Activated naive CD8-positive, alpha-beta T cell treated with anti-CD3 and anti-CD28 coated beads for 36 hours (primary cell): ENCODE measurements around the gene GPS2. TPM values are rescaled to one million over a fixed set of nuclear protein-coding genes. Genes with fewer than 3 reads are reported as not detected.

Source experiments
- DNase-seq: peaks from one replicate; pipeline ENCODE4 v3.0.0; 2021
- H3K27ac Mint-ChIP-seq: one replicate; pipeline ENCODE4 v1.8.0; 2022; ENCODE audit warnings: mild to moderate bottlenecking, moderate library complexity, mixed read lengths
- H3K27me3 Mint-ChIP-seq: one replicate; pipeline ENCODE4 v1.8.0; 2022; ENCODE audit warnings: mild to moderate bottlenecking, mixed read lengths
- H3K36me3 Mint-ChIP-seq: one replicate; pipeline ENCODE4 v1.8.0; 2021; ENCODE audit warnings: mild to moderate bottlenecking, mixed read lengths
- H3K4me1 Mint-ChIP-seq: one replicate; pipeline ENCODE4 v1.8.0; 2021; ENCODE audit warnings: mixed read lengths
- H3K4me3 Mint-ChIP-seq: one replicate; pipeline ENCODE4 v1.8.0; 2022; ENCODE audit warnings: mild to moderate bottlenecking, moderate library complexity, mixed read lengths
- H3K9me3 Mint-ChIP-seq: one replicate; pipeline ENCODE4 v1.8.0; 2022; ENCODE audit warnings: mixed read lengths
- total RNA-seq, 2 experiments: library from RNA; stranded (reverse); gene quantifications; one replicate each; pipeline ENCODE4 v1.2.3, GENCODE V29; 2021

GPS2 gene
- total RNA-seq, 2 experiments from 2014 or later: 58.4 to 62.6 TPM

- Mint-ChIP-seq H3K27me3 (no peaks in the 10 kb centered on the region), H3K9me3 (no peaks in the 10 kb centered on the region), H3K4me3 (peak overlapping the region; percentile 76), H3K27ac (peak overlapping the region; percentile 90), H3K4me1 (peaks cover 34% of the 10 kb centered on the region), H3K36me3 (no peaks in the 10 kb centered on the region)
- DNase-seq: peak; percentile 97
Observed at GRCh38 chr17:7329374-7329996, 14.3 kb upstream of the GPS2 start.

DNA sequence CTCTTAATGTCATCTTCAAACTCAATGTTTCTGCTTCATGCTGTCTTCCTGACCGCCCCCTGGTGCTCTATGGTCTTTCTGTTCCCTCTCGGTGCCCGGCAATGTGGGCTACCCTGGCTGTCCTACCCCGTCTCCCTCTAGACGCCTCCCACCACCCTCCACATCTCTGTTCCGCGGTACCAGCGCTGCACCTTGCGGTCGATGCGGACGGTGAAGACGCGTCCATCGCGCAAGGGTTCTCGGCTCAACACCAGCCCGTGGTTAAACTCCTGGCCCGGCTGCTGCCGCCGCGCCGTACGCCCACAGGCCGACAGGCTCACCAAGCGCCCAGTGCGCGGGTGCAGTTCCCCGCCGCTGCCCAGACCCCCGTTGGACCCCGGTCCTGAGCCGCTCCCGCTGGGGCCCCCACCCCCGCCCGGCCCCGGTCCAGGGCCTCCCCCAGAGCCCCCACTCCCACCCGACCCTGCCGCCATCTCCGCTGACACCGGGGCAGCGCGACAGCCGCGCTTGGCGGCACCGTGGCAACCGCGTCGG lies 13.7 kb upstream of the GPS2 start, which contains the start of gene NEURL4:
Gene NEURL4, minus strand, starts transcription at position 496 of the 534 bp plus-strand sequence. Its CDS starts 23 bp downstream, at position 473.
- H3K9me3 Mint-ChIP-seq: no peaks in the 10 kb centered on the region
- peak within 1 kb of the TSS; percentile 86 for H3K4me3 Mint-ChIP-seq
- peaks cover 37% of the 10 kb centered on the region for H3K4me1 Mint-ChIP-seq
- H3K27me3 Mint-ChIP-seq: no peaks in the 10 kb centered on the region
- peaks cover 4% of the 10 kb centered on the region for H3K36me3 Mint-ChIP-seq
- DNase-seq: no peak
- peak within 1 kb of the TSS; percentile 90 for H3K27ac Mint-ChIP-seq

GRCh38 chr17:7328009-7328408 lies 12.8 kb upstream of the GPS2 start:
- Mint-ChIP-seq H3K27me3 (no peaks in the 10 kb centered on the region), H3K9me3 (no peaks in the 10 kb centered on the region), H3K4me1 (peaks cover 34% of the 10 kb centered on the region), H3K36me3 (peaks cover 4% of the 10 kb centered on the region), H3K27ac (peak overlapping the region; percentile 52), H3K4me3 (peak overlapping the region; percentile 86)
- no peak for DNase-seq

- Mint-ChIP-seq H3K4me3 (peak overlapping the region; percentile 55), H3K9me3 (no peaks in the 10 kb centered on the region), H3K27ac (no peak overlapping the region), H3K27me3 (no peaks in the 10 kb centered on the region), H3K36me3 (peaks cover 4% of the 10 kb centered on the region), H3K4me1 (peaks cover 30% of the 10 kb centered on the region)
- no peak for DNase-seq
Observed at GRCh38 chr17:7327501-7327900, 12.3 kb upstream of the GPS2 start.

GRCh38 chr17:7327056-7327455 lies 11.9 kb upstream of the GPS2 start:
- H3K36me3 Mint-ChIP-seq: peaks cover 4% of the 10 kb centered on the region
- H3K9me3 Mint-ChIP-seq: no peaks in the 10 kb centered on the region
- DNase-seq: no peak
- peak overlapping the region; percentile 55 for H3K4me3 Mint-ChIP-seq
- no peaks in the 10 kb centered on the region for H3K27me3 Mint-ChIP-seq
- no peak overlapping the region for H3K27ac Mint-ChIP-seq
- peaks cover 26% of the 10 kb centered on the region for H3K4me1 Mint-ChIP-seq

GRCh38 chr17:7326186-7326585 lies 11.0 kb upstream of the GPS2 start:
- Mint-ChIP-seq H3K27me3 (no peaks in the 10 kb centered on the region), H3K4me1 (peaks cover 24% of the 10 kb centered on the region), H3K27ac (no peak overlapping the region), H3K4me3 (no peak overlapping the region), H3K36me3 (peaks cover 4% of the 10 kb centered on the region), H3K9me3 (no peaks in the 10 kb centered on the region)
- DNase-seq: no peak

DNA sequence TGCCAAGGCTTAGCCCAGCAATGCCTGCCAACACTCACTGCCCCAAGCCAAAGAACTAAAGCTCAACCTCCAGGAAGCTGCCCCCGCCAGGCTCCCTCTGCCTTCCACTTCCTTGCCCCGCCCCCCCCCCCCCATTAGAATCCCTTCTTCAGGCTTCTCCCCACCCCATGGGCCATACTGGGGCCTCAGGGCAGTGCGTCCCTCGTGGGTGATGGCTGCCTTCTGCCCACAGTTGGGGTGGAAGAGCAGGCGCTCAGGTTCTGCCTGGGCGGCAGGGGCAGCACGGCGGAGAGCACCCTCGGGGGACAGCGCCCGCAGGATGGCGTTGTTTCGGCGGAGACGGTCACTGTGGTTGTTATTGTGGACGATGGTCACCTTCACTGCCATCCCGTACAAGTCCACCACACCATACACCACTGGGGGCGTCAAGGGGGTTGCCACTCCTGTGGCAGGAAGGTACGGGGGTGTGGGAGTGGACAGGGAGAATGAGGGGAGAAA lies 9.9 kb upstream of the GPS2 start:
- DNase-seq: no peak
- Mint-ChIP-seq H3K9me3 (no peaks in the 10 kb centered on the region), H3K4me1 (peaks cover 19% of the 10 kb centered on the region), H3K4me3 (no peak overlapping the region), H3K27ac (no peak overlapping the region), H3K36me3 (peaks cover 5% of the 10 kb centered on the region), H3K27me3 (no peaks in the 10 kb centered on the region)

DNA sequence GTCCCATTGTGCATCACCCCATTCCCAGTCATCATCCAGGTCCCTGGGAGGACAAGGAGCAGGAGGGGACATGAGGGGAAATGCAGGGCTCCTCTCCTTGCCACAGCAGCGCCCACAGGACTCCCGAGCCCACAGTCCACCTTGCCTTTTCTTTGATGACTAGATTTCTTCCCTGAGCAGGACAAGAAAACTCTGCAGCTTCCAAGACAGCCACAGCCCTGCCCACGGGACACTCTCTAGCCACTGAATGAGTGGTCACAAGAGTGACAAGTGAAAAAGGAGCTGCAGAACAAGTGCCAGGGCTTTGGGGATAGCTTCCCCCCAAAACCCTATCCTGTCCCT lies 9.2 kb upstream of the GPS2 start:
- Mint-ChIP-seq H3K27ac (no peak overlapping the region), H3K4me3 (no peak overlapping the region), H3K27me3 (no peaks in the 10 kb centered on the region), H3K4me1 (peaks cover 19% of the 10 kb centered on the region), H3K36me3 (peaks cover 5% of the 10 kb centered on the region), H3K9me3 (no peaks in the 10 kb centered on the region)
- DNase-seq: no peak

DNA sequence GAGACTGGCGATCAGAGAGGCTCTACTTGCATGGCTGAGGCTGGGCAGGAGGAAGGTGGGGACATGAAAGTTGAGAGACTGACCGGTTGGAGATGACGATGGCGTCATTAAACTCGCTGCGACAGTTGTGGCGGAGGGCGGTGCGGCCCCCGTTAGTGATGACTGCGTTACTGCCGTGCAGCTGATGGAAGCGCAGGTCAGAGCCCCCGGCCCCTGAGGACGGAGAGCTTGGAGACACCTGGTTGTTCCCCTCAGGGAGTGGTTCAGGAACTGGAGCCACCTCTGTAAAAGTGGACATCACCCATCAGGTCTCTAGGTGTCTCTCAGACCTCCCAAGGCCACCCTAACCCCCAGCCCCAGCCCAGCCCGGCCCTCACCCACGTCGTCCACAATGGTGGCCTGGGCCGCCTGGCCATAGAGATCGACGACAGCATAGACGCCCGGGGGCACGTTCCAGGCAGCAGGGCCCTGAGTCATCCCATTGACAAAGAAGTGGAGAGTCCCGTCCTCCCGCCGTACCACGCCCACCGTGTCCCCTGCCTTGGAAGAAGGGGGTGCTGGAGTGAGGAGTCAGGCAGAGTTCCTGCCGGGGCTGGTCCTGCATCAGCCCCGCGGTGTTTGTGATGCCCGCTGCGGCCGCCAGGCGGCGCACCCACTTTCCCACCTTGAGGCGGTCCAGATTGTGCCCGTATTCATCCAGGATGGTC lies 8.7 kb upstream of the GPS2 start:
- peak; percentile 61 for DNase-seq
- H3K4me3 Mint-ChIP-seq: no peak overlapping the region
- H3K36me3 Mint-ChIP-seq: peaks cover 5% of the 10 kb centered on the region
- H3K27ac Mint-ChIP-seq: no peak overlapping the region
- H3K9me3 Mint-ChIP-seq: no peaks in the 10 kb centered on the region
- H3K27me3 Mint-ChIP-seq: no peaks in the 10 kb centered on the region
- peaks cover 19% of the 10 kb centered on the region for H3K4me1 Mint-ChIP-seq

DNA sequence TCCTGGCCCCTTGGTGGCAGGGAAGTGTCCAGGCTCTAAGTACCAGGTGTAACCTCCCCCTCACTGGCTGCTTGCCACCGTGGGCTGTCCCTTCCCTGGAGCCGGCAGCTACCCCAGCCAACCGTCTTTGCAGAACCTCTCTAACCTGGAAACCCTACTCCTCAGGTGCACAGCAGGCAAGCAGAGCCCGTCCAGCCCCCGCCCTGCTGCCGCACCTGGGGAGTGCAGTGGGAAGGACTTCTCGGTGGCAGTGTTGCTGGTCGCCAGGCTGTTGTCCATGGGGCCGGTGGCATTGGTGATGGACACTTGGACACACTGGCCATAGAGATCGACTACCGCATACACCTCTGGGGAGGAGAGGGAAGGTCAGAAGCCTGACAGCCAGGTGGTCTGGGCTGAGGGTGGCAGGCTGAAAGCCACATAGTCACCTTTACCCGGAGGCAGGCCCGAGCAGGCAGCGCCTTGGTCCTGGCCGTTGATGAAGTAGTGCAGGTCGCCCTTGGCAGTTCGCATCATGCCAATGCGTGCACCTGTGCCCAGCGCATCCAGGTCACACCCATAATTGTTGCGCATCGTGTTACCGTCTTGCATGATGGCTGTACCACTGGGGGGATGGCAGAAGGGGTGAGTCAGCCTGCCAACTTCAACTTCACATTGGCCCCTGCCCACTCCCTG lies 7.5 kb upstream of the GPS2 start:
- Mint-ChIP-seq H3K4me1 (peaks cover 9% of the 10 kb centered on the region), H3K27ac (no peak overlapping the region), H3K4me3 (no peak overlapping the region), H3K9me3 (no peaks in the 10 kb centered on the region), H3K36me3 (peaks cover 7% of the 10 kb centered on the region), H3K27me3 (no peaks in the 10 kb centered on the region)
- DNase-seq: no peak

GRCh38 chr17:7321466-7321865 lies 6.3 kb upstream of the GPS2 start:
- Mint-ChIP-seq H3K36me3 (peaks cover 9% of the 10 kb centered on the region), H3K27me3 (no peaks in the 10 kb centered on the region), H3K4me1 (peaks cover 4% of the 10 kb centered on the region), H3K4me3 (no peak overlapping the region), H3K9me3 (no peaks in the 10 kb centered on the region), H3K27ac (no peak overlapping the region)
- DNase-seq: no peak

DNA sequence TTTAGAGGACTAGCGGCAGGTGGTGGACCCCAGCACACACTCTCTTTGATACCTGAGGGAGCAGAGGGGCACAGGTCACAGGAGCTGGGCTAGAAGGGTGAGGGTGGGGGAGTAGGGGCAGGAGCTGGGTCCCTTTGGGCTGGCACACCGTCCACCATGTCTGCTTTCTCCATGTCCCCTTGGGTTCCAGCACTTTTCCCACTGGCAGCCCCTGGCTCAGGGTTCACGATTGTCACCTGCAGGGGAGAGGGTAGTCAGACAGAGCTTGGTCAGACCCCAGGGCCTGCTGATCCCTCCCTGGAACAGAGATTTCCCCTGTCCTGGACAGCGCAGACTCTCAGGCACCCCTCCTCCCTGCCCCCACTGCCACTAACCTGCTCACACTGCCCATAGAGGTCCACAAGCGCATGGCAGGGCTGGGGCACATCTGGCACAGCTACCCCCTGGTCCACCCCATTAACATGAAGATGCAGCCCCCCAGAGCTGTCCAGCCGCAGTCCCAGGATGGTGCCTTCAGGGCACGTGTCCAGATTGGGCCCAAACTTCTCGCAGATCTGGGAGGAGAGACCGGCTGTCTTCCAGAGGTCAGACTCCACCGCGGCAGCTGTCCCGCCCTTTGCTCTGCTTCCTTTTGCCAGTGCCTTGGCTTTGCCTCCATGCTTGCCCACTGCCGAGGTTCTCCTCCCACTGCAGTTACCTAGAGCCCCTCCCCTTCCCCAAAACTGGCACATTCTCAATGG lies 3.1 kb upstream of the GPS2 start:
- H3K9me3 Mint-ChIP-seq: no peaks in the 10 kb centered on the region
- peaks cover 12% of the 10 kb centered on the region for H3K36me3 Mint-ChIP-seq
- H3K27me3 Mint-ChIP-seq: no peaks in the 10 kb centered on the region
- peaks cover 12% of the 10 kb centered on the region for H3K4me1 Mint-ChIP-seq
- no peak for DNase-seq
- no peak overlapping the region for H3K4me3 Mint-ChIP-seq
- H3K27ac Mint-ChIP-seq: no peak overlapping the region

DNA sequence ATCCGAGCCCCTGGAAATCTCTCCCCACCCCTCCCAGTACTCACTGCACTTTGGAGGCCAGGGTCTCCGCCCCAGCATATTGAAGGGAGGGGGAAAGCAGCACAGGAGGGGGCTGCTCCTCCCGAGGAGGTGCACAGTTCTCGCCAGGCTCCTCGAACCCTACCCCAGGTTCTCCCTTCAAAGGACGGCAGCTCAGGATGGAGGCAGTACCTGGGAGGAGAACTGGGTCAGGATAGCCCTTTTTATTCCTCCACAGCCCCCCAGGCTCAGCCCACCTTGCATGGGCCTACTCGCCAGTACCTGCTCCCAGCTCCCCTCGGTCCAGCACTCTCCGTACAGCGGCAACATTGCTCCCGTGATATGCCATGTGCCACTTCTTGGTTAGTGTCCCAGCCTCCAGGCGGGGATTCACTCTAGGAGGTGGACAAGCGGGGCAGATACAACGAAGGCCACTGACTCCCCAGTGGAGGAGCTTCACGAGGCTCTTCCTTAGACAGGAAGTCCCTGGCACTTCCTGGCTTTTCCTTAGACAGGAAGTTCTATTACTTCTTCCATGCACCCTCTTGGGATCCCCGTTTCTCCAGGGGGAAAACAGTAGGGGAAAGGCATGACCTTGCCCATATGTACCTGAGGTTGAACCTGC lies 2.1 kb upstream of the GPS2 start:
- peak overlapping the region; percentile 71 for H3K27ac Mint-ChIP-seq
- H3K4me3 Mint-ChIP-seq: no peak overlapping the region
- H3K27me3 Mint-ChIP-seq: no peaks in the 10 kb centered on the region
- H3K9me3 Mint-ChIP-seq: no peaks in the 10 kb centered on the region
- no peak for DNase-seq
- peaks cover 22% of the 10 kb centered on the region for H3K4me1 Mint-ChIP-seq
- peaks cover 22% of the 10 kb centered on the region for H3K36me3 Mint-ChIP-seq

DNA sequence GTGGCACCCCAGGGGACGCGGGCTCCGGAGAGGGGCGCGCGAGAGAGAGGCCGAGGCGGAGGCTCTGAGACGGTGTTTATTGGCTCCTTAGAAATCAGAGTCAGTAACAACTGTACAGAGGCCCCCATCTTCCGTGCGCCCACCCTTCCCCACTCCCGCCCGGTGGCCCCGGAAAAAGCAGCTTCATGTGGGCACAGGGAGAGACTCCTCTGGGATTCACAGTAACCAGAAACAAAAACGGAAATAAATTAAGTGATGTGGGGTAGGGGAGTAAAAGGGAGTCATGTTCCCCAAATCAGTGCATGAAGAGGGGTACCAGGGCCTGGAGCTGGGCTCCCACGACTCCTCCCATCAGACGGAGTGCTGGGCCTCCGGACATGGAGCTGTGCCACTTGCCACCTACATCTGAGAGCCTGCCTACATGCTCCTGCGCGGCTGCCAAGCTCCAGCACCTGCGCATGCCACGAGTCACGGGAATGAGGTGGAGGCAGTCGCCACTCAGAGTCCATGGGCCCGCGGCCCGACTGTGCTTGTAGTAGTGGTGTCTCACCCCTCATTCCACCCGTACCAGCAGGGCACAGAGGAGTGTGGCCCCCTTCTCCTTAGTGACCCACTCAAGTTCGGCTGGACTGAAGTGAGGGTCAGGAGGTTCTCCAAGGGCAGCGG lies 543 bp upstream of the GPS2 start:
- peaks cover 34% of the 10 kb centered on the region for H3K4me1 Mint-ChIP-seq
- no peaks in the 10 kb centered on the region for H3K9me3 Mint-ChIP-seq
- H3K4me3 Mint-ChIP-seq: peak overlapping the region; percentile 85
- H3K27ac Mint-ChIP-seq: peak overlapping the region; percentile 87
- DNase-seq: no peak
- no peaks in the 10 kb centered on the region for H3K27me3 Mint-ChIP-seq
- peaks cover 35% of the 10 kb centered on the region for H3K36me3 Mint-ChIP-seq
